HG03175 (cell line): Measurements from ENCODE around the gene YWHAG.

Experiments
- ATAC-seq: cut with Tn5 transposase; IDR thresholded peaks from one replicate; pipeline ENCODE4 v1.9.1; 2021; ENCODE audit warnings: mild to moderate bottlenecking, moderate library complexity; ENCODE audit not compliant: unreplicated experiment

Gene YWHAG

DNA sequence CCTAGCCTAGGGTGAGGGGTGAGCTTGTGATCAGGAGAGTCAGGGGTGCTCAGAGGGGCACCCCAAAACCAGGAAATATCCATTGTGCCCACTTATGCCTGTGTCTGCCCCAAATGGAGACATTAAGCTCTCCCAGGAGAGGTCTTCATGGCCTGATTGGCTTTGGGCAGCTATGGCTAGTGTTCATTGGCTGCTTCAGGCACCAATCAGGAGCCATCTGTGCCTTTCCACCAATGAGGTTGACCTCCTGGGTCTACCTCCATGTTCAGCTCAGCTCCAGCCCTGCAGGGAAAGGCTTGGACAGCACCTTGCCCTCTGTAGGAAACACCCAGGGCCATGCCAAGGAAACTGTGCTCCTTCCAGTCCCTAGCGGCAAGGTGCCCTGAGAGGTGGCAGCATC, 80.3 kb downstream of the YWHAG start:
- ATAC-seq, result no peak
